ENCODE measurements around the gene DTHD1. TPM values are rescaled to one million over a fixed set of nuclear protein-coding genes. Genes with fewer than 3 reads are reported as not detected.

Gene DTHD1
- total RNA-seq, 1 experiment from 2014 or later: not detected

DNA sequence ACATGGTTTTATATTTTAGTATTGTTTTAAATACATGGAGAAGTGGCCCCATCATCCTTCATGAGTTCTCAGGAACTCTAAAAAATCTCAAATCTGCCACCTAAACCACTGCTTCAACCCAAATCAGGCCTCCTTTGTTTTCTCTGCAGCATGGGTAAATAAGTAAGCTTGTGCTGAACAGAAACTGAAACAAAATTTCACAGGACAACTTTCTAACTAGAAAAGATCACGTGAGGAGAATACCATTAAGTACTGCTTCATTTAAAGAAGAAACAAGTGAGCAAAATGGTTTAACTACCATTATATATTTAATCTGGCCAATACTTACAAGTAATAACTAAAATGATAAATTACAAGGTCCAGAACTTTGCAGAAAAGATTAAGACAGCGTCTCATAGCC, 39.6 kb upstream of the DTHD1 start:
- no peak for DNase-seq (ENCODE audit: low read depth, low spot score)
- no peaks in the 10 kb centered on the region for H3K27me3 ChIP-seq (ENCODE audit: insufficient read depth, low read length)
- no peaks in the 10 kb centered on the region for H4K20me1 ChIP-seq (ENCODE audit: insufficient read depth)
- H3K27ac ChIP-seq (ENCODE audit: low read depth, low read length): no peak overlapping the region
- no peak for TF ChIP-seq POLR2A (IDR thresholded peaks at IDR 0.05; ENCODE audit: borderline replicate concordance, extremely low read depth, insufficient read depth, insufficient read length)
- TF ChIP-seq YY1 (IDR thresholded peaks at IDR 0.05; ENCODE audit: extremely low read depth, insufficient replicate concordance, low read depth, low read length): no peak
- TF ChIP-seq, protein P1, sequence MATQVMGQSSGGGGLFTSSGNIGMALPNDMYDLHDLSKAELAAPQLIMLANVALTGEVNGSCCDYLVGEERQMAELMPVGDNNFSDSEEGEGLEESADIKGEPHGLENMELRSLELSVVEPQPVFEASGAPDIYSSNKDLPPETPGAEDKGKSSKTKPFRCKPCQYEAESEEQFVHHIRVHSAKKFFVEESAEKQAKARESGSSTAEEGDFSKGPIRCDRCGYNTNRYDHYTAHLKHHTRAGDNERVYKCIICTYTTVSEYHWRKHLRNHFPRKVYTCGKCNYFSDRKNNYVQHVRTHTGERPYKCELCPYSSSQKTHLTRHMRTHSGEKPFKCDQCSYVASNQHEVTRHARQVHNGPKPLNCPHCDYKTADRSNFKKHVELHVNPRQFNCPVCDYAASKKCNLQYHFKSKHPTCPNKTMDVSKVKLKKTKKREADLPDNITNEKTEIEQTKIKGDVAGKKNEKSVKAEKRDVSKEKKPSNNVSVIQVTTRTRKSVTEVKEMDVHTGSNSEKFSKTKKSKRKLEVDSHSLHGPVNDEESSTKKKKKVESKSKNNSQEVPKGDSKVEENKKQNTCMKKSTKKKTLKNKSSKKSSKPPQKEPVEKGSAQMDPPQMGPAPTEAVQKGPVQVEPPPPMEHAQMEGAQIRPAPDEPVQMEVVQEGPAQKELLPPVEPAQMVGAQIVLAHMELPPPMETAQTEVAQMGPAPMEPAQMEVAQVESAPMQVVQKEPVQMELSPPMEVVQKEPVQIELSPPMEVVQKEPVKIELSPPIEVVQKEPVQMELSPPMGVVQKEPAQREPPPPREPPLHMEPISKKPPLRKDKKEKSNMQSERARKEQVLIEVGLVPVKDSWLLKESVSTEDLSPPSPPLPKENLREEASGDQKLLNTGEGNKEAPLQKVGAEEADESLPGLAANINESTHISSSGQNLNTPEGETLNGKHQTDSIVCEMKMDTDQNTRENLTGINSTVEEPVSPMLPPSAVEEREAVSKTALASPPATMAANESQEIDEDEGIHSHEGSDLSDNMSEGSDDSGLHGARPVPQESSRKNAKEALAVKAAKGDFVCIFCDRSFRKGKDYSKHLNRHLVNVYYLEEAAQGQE (IDR thresholded peaks at IDR 0.05; ENCODE audit: low read depth): no peak
- TF ChIP-seq ELF1 (IDR thresholded peaks at IDR 0.05; ENCODE audit: borderline replicate concordance, low read depth): no peak
- no peak overlapping the region for H3K9ac ChIP-seq (ENCODE audit: low read length)
- peaks cover 18 to 29% of the 10 kb centered on the region in 2 experiments for H3K4me1 ChIP-seq (ENCODE audit: control insufficient read depth in 1 of 2, insufficient read depth in 2 of 2, low read length in 2 of 2)
- ChIA-PET RAD21 (ENCODE audit: low non-redundant PET in 1 of 2, low total read pairs in 2 of 2, uncharacterized antibody in 2 of 2, unreplicated experiment in 2 of 2) (no interaction called here), CTCF (no interaction called here), POLR2A (no interaction called here)
- no TSS peak for BruUV-seq (replicated peaks)
- no peaks in the 10 kb centered on the region for H3K9me2 ChIP-seq (ENCODE audit: insufficient read depth)
- peaks cover 65% of the 10 kb centered on the region for H3K79me2 ChIP-seq (ENCODE audit: insufficient read depth, low read length)
- intact Hi-C loops (cut with micrococcal nuclease): no loop called here
- peak overlapping the region; percentile 91; the same call in 1 of the 2 replicates for H3K4me2 ChIP-seq (ENCODE audit: low read length)
- H3K36me3 ChIP-seq (ENCODE audit: control insufficient read depth in 1 of 2, insufficient read depth in 2 of 2, low read length in 2 of 2): peaks cover 0 to 4% of the 10 kb centered on the region in 2 experiments; a peak in 2 of 4 replicates
- no peak overlapping the region for H3K4me3 ChIP-seq (replicated peaks in 1 of 2; ENCODE audit: low read depth in 1 of 2, low read length in 2 of 2)
- ATAC-seq: no peak
- no peaks in the 10 kb centered on the region for H3K9me3 ChIP-seq (ENCODE audit: control insufficient read depth in 1 of 2, insufficient read depth in 1 of 2, low read depth in 1 of 2, low read length in 2 of 2)
- H2AFZ ChIP-seq (ENCODE audit: low read depth, low read length, poor library complexity, severe bottlenecking): no peak overlapping the region

Measured in HCT116 (cell line).